ENCODE results near the gene LRIG1. TPM values are rescaled to one million over a fixed set of nuclear protein-coding genes. Genes with fewer than 3 reads are reported as not detected.

The LRIG1 gene
- total RNA-seq, 1 donor from 2014 or later = 169 TPM

- Histone ChIP-seq H3K27me3 (no peaks in the 10 kb centered on the region), H3K9ac (no peak overlapping the region), H4K20me1 (ENCODE audit: low read depth) (peaks cover 100% of the 10 kb centered on the region), H3K9me3 (ENCODE audit: low read depth) (no peaks in the 10 kb centered on the region), H3K36me3 (no peaks in the 10 kb centered on the region), H3K4me1 (peaks cover 67% of the 10 kb centered on the region), H3K4me3 (no peak overlapping the region), H3K27ac (peak overlapping the region; percentile 46), H3K4me2 (no peak overlapping the region), H3F3A (ENCODE audit: low read depth) (no peaks in the 10 kb centered on the region), H2AFZ (replicated peaks) (no peak overlapping the region), H3K79me2 (ENCODE audit: low read depth) (peaks cover 100% of the 10 kb centered on the region)
- H3K4me1 Mint-ChIP-seq = peaks cover 55% of the 10 kb centered on the region
- DNase-seq (ENCODE audit: low spot score) = no peak
- H3K27me3 Mint-ChIP-seq (ENCODE audit: insufficient read depth, low read depth) = peaks cover 2% of the 10 kb centered on the region
- no peaks in the 10 kb centered on the region for H3K9me3 Mint-ChIP-seq
- H3K36me3 Mint-ChIP-seq = peaks cover 29% of the 10 kb centered on the region
- TF ChIP-seq CTCF (IDR thresholded peaks at IDR 0.05) (no peak), EZH2phosphoT487 (IDR thresholded peaks at IDR 0.05) (no peak), EZH2 (IDR thresholded peaks at IDR 0.05) (no peak)
- no peak overlapping the region for H3K27ac Mint-ChIP-seq
- no peak overlapping the region for H3K4me3 Mint-ChIP-seq
Measured at GRCh38 chr3:66435989-66436388, 64.8 kb downstream of the LRIG1 start.

- peaks cover 39% of the 10 kb centered on the region for H3K36me3 Mint-ChIP-seq
- no peak overlapping the region for H3K27ac Mint-ChIP-seq
- no peak overlapping the region for H3K27ac ChIP-seq
- H3K4me1 Mint-ChIP-seq = peaks cover 43% of the 10 kb centered on the region
- TF ChIP-seq EZH2phosphoT487 (IDR thresholded peaks at IDR 0.05) (no peak), EZH2 (IDR thresholded peaks at IDR 0.05) (no peak), CTCF (IDR thresholded peaks at IDR 0.05) (no peak)
- no peak overlapping the region for H2AFZ ChIP-seq (replicated peaks)
- H3F3A ChIP-seq (ENCODE audit: low read depth) = no peaks in the 10 kb centered on the region
- H3K9me3 Mint-ChIP-seq = peaks cover 6% of the 10 kb centered on the region
- H3K79me2 ChIP-seq (ENCODE audit: low read depth) = peaks cover 100% of the 10 kb centered on the region
- H3K36me3 ChIP-seq = no peaks in the 10 kb centered on the region
- H3K4me1 ChIP-seq = peaks cover 58% of the 10 kb centered on the region
- peaks cover 100% of the 10 kb centered on the region for H4K20me1 ChIP-seq (ENCODE audit: low read depth)
- H3K27me3 Mint-ChIP-seq (ENCODE audit: insufficient read depth, low read depth) = peaks cover 2% of the 10 kb centered on the region
- no peak for DNase-seq (ENCODE audit: low spot score)
- no peaks in the 10 kb centered on the region for H3K9me3 ChIP-seq (ENCODE audit: low read depth)
- no peak overlapping the region for H3K4me3 Mint-ChIP-seq
- H3K4me2 ChIP-seq = no peak overlapping the region
- no peak overlapping the region for H3K4me3 ChIP-seq
- no peaks in the 10 kb centered on the region for H3K27me3 ChIP-seq
- H3K9ac ChIP-seq = no peak overlapping the region
Measured at GRCh38 chr3:66434726-66435125, 66.1 kb downstream of the LRIG1 start.

- Mint-ChIP-seq H3K27ac (peak overlapping the region; percentile 5), H3K9me3 (peaks cover 6% of the 10 kb centered on the region), H3K36me3 (peaks cover 47% of the 10 kb centered on the region), H3K4me3 (no peak overlapping the region), H3K27me3 (ENCODE audit: insufficient read depth, low read depth) (peaks cover 2% of the 10 kb centered on the region), H3K4me1 (peaks cover 42% of the 10 kb centered on the region)
- H3K4me3 ChIP-seq = no peak overlapping the region
- H4K20me1 ChIP-seq (ENCODE audit: low read depth) = peaks cover 100% of the 10 kb centered on the region
- H3K79me2 ChIP-seq (ENCODE audit: low read depth) = peaks cover 100% of the 10 kb centered on the region
- no peaks in the 10 kb centered on the region for H3K36me3 ChIP-seq
- DNase-seq (ENCODE audit: low spot score) = no peak
- peaks cover 53% of the 10 kb centered on the region for H3K4me1 ChIP-seq
- H3K9me3 ChIP-seq (ENCODE audit: low read depth) = no peaks in the 10 kb centered on the region
- no peak overlapping the region for H3K9ac ChIP-seq
- no peak for TF ChIP-seq CTCF (IDR thresholded peaks at IDR 0.05)
- TF ChIP-seq EZH2phosphoT487 (IDR thresholded peaks at IDR 0.05) = no peak
- no peak for TF ChIP-seq EZH2 (IDR thresholded peaks at IDR 0.05)
- H3K4me2 ChIP-seq = no peak overlapping the region
- H3F3A ChIP-seq (ENCODE audit: low read depth) = no peaks in the 10 kb centered on the region
- H3K27ac ChIP-seq = peak overlapping the region; percentile 3
- H2AFZ ChIP-seq (replicated peaks) = no peak overlapping the region
- H3K27me3 ChIP-seq = no peaks in the 10 kb centered on the region
Measured at GRCh38 chr3:66433522-66433782, 67.4 kb downstream of the LRIG1 start.

All from neural progenitor cell (in vitro differentiated cells).